B cell (primary cell): Measurements from ENCODE around the gene UPF1.

Source experiments
- EZH2 ChIP-seq: IDR thresholded peaks from 2 replicates; pipeline ENCODE4 v1.6.1; 2012; ENCODE audit warnings: borderline replicate concordance, low read depth, mild to moderate bottlenecking, moderate library complexity, low read length; ENCODE audit not compliant: insufficient read depth, poor library complexity, severe bottlenecking
- TF ChIP-seq, protein P1 (sequence below): fragments of 200-600 bp; IDR thresholded peaks from one replicate; pipeline ENCODE4 v1.8.0; 2022; ENCODE audit warnings: antibody characterized with exemption, mild to moderate bottlenecking

DNA sequence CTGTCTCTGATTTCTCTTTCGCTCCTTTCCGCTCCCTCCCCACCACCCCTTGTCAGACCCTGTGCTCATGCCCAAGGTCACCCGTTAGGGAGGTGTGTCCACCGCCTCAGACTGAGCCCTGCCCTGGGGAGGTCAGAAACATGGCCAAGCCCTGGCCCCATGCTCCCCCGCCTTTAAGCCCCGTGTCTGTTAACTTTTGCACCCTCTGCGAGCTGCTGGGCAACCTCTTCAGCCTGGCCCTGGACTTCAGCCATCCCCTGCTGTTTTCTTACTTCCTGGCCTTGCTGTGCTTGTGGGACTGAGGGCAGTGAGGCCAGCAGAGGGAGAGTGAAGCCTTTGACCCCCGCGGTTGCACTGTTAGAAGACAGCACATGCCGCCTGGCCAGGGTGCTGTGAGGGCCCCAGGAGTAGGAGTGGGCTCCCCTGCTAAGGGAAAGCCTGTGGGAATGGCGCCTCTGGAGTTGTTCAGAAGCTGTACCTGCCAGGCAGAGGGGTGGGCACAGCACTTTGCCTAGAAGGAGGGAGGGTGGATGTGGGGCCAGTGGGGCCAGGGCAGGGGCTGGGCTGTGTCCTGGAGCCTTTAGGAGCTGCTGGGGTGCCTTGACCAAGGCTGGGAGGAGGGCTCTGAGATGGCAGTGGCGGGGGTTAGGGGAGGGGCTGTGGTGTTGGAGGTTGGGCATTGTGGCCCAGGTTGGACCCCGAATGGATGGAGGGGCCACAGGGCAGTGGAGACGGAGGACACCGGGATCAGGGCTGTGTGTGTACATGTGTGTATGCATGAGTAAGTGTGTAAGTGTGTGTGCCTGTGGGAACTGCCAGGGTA is 7.9 kb downstream of the UPF1 start:
- TF ChIP-seq, protein P1, sequence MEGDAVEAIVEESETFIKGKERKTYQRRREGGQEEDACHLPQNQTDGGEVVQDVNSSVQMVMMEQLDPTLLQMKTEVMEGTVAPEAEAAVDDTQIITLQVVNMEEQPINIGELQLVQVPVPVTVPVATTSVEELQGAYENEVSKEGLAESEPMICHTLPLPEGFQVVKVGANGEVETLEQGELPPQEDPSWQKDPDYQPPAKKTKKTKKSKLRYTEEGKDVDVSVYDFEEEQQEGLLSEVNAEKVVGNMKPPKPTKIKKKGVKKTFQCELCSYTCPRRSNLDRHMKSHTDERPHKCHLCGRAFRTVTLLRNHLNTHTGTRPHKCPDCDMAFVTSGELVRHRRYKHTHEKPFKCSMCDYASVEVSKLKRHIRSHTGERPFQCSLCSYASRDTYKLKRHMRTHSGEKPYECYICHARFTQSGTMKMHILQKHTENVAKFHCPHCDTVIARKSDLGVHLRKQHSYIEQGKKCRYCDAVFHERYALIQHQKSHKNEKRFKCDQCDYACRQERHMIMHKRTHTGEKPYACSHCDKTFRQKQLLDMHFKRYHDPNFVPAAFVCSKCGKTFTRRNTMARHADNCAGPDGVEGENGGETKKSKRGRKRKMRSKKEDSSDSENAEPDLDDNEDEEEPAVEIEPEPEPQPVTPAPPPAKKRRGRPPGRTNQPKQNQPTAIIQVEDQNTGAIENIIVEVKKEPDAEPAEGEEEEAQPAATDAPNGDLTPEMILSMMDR: no peak
- TF ChIP-seq EZH2: no peak
